DMS79 (cell line): Measurements from ENCODE around the gene OTOG.

Source experiments
- DNase-seq: peaks from one replicate; lab custom pipeline; 2025; lab: John Stamatoyannopoulos, UW

Gene OTOG, protein sequence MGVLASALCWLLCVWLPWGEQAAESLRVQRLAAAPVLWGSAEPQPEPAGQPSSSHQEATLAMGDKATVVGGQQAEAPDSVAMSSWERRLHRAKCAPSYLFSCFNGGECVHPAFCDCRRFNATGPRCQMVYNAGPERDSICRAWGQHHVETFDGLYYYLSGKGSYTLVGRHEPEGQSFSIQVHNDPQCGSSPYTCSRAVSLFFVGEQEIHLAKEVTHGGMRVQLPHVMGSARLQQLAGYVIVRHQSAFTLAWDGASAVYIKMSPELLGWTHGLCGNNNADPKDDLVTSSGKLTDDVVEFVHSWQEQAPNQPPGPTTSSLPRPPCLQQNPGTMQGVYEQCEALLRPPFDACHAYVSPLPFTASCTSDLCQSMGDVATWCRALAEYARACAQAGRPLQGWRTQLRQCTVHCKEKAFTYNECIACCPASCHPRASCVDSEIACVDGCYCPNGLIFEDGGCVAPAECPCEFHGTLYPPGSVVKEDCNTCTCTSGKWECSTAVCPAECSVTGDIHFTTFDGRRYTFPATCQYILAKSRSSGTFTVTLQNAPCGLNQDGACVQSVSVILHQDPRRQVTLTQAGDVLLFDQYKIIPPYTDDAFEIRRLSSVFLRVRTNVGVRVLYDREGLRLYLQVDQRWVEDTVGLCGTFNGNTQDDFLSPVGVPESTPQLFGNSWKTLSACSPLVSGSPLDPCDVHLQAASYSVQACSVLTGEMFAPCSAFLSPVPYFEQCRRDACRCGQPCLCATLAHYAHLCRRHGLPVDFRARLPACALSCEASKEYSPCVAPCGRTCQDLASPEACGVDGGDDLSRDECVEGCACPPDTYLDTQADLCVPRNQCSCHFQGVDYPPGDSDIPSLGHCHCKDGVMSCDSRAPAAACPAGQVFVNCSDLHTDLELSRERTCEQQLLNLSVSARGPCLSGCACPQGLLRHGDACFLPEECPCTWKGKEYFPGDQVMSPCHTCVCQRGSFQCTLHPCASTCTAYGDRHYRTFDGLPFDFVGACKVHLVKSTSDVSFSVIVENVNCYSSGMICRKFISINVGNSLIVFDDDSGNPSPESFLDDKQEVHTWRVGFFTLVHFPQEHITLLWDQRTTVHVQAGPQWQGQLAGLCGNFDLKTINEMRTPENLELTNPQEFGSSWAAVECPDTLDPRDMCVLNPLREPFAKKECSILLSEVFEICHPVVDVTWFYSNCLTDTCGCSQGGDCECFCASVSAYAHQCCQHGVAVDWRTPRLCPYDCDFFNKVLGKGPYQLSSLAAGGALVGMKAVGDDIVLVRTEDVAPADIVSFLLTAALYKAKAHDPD (N-terminal part only)

DNA sequence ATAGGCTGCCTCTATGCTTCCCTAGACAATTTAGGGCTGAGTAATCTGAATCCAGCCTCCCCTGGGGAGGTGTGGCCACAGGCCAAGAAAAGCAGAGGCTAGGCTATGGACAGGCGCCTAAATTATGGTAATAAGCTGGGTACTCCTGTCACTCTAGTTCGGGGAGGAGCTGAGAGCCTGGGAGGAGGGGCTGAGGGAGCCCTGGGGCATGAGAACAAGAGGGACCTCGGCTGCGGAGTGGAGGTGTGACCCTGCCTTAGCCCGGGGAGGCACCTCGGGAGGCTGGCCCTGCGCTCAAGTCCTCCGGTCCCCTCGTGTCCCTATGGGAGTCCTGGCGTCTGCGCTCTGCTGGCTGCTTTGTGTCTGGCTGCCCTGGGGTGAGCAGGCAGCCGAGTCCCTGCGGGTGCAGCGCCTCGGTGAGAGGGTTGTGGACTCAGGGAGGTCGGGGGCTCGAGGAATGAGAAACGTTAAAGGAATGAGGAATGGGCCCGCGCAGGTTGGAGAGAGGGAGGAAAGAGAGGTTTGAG, at the start of gene OTOG:
OTOG (plus strand) TSS at position 209 of the 527 bp plus-strand sequence; CDS start at position 323, 114 bp downstream.
- DNase-seq, result peak; percentile 82

DNA sequence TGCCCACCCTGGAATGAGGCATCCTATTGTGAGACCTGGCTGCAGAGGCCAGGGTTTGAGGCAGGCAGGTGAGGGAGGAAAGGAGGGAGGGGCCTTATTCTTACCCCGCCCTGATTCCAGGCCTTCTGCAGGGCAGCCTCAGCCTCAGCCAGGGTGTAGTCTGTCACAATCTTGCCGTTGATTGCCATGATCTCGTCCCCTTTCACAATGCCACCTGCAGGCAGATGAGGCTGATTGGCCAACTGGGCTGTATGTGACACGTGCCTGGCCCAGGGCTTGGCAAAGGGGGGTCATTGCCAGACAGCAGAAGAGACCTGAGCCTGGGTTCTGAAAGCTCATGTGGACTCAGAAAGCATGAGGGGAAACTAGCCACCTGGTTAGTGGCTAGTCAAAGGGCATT, 49.0 kb upstream of the OTOG start:
- DNase-seq, result no peak

DNA sequence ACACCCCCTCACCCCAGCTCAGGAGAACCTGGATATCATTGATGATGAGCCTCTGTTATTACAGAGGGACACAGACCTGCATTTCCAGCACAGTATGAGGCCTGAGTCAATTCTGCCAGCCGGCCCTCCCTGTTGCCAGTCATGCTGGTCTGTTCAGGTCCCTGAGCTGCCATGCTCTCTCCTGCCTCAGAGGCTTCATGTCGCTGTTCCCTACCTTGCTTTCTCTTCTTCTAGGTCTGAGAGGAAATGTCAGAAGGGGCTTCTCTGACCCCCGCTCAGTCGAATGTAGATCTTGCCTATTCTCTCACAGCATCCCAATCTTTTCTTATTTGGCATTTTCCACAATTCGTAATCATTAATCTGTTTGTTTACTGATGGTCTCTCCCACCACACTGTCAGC, 48.6 kb upstream of the OTOG start:
- no peak for DNase-seq

DNA sequence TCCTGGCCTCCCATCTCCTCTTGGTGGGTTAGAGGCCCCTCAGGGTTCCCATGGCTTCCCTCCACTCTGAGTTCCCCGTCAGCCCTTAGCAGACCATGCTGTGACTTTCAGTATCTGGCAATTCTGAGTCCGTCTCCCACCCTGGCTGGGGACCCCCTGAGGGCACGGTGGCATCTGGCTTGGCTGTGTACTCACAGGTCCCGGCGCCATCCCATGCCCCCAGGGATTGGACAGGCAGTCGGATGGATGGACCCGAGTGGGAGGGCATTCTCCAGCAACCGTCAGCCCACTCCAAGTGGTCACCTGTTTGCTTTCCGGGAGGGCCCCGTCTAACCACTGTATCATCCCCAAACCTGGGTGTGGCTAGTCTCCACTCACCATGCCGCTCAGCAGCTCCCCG, 46.4 kb upstream of the OTOG start:
- no peak for DNase-seq

DNA sequence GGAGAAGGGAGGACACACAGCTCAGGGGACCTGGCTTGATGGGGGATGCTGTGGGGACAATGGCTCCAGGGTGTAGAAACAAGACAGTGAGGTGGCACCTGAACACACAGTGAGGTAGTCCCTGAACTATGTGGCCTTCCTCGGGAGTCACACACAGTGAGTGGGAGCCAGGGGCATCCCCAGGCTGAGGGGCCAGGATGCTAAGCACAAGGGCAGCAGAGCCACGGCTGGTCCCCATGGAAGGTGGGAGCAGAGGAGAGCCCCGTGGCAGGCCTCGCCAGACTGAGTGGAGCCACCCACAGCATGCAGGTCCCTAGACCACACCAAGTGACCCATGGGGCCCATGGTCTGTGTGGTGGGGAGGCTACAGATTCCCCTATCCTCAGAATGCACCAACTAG, 44.4 kb upstream of the OTOG start:
- no peak for DNase-seq

DNA sequence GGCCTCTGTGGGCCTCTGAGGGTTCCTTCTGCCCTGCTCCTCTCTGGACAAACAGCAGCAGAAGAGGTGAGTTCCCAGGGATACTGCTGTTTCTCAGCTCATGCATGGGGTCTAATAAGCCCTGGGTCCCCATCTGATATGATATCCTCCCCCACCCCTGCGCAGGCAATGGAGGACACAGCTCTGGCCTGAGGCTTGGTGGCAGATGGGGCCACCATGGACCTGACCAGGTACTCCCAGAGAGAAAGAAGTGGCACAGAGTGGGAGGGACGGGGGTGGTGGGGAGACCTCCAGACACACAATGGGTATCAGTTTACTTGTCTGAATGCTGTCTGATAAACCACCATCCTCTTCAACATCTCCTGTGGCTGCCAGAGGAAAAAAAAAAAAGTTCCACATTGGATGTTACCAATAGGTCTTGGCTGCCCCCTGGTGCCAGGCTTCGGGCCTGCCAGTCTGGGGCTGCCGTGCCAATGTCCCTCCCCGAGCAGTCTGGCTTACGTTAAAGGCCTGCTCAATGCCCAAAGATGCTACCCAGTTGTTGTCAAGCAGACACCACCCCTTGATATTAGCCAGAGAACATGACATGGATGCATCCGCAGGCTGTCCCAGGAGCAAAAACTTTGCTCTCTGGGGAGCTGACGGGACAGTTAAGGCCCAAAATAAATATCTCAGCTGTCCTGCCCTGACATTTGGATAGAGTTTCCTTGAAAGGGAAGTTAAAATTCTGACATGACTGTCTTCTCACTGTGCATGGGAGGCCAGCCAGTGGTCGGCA, 42.5 kb upstream of the OTOG start:
- peak; percentile 44 for DNase-seq

DNA sequence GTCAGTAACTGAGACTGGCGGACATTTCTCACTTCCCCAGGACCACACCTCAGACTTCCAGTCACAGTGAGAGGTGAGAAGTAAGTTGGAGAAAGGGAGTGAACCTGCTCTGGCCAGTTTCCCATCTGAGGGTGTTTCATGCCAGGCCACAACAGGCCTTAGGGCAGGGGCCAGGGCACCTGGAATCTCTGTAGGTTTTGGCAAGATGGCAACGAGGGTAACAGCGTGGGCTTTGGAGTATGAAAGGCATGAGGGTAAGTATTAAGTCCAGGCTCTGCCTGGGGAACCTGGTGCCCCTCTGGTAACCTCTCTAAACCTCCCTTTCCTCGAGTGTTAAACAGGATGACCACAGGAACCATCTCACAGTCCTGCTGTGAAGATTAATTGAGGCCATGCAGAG, 41.9 kb upstream of the OTOG start:
- DNase-seq, result no peak

DNA sequence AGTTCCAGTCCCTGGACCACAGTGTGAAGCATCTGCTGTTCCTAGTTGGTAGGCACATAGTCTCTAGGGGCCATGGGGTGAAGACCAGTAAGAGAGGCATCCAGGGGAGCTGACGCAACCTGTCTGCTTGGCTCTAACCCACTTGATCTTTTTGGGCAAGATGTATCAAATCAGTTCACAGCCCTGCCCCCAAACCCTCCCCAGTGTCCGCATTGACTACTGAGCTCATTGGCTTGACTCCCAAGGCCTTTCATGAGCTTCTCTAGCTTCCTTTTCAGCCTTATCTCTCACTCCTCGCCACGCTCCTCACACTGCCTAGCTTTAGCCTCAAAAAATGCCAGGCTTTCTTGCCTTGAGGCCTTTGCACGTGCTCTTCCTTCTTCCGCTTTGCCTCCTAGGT, 40.7 kb upstream of the OTOG start:
- no peak for DNase-seq

DNA sequence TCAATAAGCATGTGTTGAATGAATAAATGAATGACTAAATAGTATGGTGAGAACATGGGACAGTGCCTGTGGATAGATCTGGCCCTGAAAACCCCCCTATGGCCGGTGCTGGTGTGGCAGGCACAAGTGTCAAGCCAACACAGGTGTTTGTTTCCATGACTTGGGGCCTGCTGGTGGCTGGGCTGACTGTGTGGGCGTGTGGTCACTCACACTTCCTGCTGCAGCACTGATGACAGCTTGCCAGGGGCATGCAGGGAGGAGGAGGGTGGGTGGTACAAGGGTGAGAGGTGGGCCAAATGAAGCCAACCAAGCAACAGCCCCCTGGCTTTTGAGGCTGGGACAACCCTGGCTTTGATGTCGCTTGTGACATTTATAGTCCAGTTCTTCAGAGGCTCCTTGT, 40.1 kb upstream of the OTOG start:
- DNase-seq, result no peak

DNA sequence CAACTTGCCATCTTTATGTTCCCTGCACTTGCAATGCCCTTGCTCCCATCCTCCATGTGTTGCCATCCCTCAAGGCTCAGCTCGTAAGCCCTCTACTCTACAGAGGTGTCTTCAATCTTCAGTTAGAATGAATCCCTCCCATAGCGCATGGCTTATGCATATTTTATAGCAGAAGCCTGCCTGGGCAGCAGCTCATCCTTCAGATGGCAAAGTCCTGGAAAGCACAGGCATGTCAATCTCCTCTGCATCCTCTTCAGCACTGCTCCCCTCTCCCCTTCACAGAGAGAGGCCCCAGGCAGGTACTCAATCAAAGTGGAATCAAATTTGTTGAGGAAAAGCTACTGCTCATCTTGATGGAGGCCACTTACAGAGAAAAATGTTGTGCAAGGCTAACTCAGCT, 39.3 kb upstream of the OTOG start:
- no peak for DNase-seq

DNA sequence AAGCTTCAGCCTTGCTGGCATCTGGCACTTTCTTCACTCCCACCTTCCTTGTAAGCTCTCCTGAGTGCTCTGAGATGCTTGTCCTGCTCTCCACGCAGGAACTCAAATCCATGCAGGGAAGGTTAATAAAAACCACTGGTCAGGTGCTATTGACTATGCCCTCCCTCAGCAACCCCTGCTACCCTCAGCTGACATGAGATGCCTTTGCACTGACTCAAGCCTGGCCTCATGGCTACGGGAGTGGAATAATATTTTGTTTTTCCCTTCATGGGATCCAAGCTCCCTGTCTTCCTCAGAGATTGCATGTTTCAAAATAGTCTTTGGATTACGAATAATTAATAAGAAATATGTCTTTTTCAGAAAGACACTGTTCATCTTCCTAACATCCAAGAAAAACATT, 38.8 kb upstream of the OTOG start:
- no peak for DNase-seq

DNA sequence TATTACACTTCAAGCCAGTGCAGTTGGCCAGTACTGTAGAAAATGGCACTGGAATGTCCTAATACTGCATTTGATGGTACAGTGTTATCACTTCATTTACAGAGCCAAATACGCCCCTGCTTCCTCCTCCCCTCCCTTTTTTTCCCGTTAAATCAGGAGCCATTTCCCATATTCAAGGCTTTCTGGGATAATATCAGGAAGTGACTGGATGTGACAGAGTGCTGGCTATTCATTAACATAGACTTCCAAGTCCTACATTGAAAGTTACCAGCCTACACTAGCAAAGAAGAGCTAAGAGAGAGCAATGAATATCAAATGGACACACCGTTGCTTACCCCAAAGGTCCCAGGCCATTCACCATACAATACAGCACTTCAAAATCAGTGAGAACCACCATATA, 38.3 kb upstream of the OTOG start:
- DNase-seq, result no peak

DNA sequence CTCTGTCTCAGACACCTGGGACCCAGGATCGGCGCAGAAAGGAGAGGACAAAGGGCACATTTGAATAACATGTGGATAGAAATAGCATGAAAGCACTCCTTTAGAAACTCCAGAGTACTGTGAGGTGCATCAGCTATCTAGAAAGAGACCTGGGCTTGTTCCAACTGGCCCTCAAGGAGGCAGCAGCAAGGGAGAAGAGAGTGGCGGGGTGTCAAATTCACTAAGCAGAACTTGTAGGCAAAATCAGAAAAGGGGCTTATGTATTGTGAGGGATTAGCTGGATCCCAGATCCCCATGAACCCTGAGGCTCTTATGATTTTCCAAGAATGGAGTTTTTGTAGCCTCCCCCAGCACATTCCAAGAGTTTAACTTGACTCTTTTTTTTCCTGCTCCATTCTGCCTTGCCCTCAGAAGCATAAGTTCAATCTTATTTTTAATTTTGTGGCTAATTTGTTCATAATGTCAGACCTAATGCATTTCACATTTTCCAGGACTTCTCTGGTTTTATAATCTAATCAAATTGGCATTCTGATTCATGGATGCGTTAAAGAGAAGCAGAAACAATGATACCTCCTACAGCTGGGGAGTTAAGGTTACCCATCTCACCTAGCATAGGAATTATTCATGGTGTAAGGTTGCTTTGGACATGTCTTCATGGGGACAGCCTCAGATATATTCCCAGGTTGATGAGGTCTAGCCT, 36.4 kb upstream of the OTOG start:
- peak; percentile 12 for DNase-seq

DNA sequence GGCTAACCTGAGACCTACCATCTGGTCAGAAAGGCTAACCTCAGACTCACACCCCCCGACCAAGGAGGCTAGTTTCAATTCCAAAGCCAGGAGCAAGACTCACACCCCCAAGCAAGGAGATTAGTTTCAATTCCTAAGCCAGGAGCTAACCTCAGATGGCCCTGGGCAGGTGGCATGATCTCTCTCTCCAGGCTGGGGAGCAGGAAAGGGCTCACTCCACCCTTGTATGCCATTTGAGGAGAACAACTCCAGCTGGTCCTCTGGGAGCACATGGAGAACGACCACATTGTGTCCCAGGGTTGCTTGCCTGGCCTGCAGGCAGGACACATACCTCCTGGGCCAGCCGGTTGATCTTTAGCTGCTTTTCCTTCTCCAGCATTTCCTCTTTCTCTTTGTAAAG, 35.5 kb upstream of the OTOG start:
- no peak for DNase-seq

DNA sequence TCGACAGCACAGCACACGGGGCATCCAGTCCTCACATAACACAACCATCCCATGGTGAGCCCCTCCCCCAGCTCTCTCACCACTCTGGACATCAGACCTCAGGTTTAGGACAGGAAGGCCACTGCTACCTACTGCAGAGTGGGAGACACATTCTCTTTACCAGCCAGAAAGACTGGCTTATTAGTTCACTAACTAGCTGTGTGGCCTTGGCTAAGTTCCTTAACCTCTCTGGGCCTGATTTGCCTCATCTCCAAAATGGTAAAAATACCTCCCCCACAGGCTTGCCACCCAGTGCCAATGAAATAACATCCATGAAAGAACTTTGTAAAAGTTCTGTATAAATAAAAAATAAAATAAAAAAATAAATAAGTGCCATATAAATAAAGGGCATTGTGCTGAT, 35.0 kb upstream of the OTOG start:
- no peak for DNase-seq

DNA sequence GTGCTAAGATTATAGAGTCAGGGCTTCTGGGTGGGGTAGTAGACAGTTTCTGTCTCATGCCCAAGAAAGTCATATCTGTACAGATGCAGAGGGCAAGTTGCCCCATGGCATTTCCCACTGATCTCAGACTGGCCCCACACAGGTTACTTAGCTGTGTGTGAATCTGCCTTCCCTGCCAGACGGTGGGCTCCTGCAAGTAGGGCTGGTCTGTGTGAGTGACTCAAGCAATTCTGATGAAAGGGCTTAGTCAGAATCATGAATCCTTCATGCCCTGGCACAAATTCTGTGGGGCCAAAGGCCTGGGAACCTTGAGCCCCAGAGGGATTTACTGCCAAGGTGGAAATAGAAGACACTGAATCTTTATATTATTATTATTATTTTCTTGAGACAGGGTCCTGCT, 33.2 kb upstream of the OTOG start:
- DNase-seq, result no peak

DNA sequence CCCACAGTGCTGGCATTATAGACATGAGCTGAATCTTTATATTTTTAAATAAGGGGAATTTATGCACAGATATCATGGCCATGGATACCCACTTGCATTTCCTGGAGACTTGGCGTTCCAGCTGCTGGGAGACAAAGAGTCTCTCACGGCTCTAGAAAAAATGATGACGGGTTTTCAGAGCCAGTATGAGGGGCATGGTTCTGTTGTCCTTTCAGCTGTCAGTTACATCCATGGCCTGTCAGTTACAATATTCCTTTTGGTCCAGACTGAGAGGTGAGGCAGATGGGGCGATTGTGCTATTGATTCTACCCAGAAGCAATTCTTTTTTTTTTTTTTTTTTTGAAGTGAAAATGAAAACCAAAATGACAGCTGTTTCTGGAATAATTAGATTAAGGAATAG, 32.6 kb upstream of the OTOG start:
- DNase-seq, result no peak

DNA sequence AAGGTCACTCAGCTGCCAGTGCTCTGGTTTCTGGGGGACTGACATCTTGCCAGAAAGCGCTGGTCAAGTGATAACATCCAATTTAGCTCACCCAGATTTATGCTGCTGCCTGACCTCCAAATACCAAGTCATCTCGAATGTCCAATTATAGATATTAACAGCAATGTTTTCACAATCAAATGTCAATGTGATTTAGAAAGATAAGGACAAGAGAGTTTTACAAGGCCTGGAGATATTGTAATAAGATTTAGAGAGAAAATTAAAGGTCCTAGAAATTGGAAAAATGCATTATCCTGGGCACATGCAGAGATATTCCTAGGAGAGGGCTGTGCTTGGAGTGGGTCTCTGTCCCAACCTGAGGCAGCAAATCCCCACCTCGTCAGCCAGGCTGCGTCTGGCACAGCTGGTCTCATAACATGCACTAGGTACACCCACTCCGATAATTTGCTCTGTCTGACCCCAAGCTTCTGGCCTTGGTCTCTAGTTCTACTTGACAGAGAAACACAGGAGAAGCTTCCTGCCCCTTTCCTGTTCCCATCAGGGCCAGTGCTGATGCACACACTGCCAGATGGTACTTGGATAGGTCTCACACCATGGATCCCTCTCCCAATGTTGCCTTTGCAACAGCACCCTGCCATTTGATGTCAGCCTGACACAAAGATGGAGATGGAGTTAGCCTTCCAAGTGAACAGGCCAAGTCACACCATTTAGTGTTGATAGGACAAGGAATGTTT, 31.4 kb upstream of the OTOG start:
- DNase-seq, result no peak

DNA sequence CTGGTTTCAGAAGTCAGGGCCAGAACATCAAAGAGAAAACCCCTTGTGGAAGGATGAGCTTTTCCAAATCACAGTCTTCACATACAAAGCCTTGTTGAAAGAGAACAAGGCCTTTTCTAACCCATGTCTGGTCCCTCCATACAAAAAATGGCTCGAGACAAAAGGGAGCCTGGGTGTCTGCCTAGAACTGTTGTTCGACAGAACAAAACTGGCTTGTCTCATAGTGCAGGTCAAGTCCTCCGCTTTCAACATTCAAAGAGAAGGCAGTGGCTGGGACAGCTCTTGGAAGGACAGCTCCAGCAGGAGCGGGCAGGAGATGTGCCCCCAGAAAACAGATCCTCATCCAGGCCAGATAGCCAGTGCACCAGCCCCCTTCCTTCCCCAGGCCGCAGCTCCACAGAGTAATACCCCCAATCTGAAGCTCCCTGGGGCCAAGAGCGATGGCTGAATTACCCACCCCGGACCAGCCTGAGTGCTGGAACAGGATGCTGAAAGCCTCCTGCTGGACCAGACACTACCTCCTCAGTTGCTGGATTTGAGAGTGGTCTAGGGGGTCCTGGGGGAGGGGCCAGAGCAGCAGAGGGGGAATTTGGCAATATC, 30.4 kb upstream of the OTOG start:
- DNase-seq, result no peak

DNA sequence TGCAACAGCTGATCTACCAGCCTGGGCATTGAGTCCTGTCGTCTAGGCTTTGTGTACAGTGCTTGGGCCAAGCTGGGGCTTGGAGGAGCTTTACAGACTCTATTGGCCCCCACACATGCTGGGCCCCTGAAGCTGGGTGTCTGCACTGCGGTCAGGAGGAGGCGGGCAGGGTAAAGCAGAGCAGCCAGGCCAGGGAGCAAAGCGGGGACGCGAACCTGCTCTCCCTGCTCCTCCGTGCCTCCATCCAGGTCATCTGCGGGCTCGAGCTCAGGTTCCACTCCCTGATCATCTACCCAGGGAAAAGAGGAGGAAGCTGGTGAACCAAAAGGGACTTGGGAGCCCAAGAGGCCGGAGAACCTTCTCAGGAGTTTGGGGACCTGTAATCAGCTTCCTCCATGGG, 29.9 kb upstream of the OTOG start:
- DNase-seq, result no peak
